Progenitor cell of endocrine pancreas (in vitro differentiated cells): ENCODE results near the gene CRY1. TPM values are rescaled to one million over a fixed set of nuclear protein-coding genes. Genes with fewer than 3 reads are reported as not detected.

Source experiments
- DNase-seq: peaks from one replicate; pipeline ENCODE4 v3.0.0; 2021; ENCODE audit warnings: low spot score; ENCODE audit not compliant: unreplicated experiment
- H3K27ac Mint-ChIP-seq: 2 replicates; pipeline ENCODE4 v1.8.0; 2021; ENCODE audit warnings: mild to moderate bottlenecking, moderate library complexity, mixed read lengths
- H3K27me3 Mint-ChIP-seq: 2 replicates; pipeline ENCODE4 v1.8.0; 2021; ENCODE audit warnings: mixed read lengths
- H3K36me3 Mint-ChIP-seq: 2 replicates; pipeline ENCODE4 v1.8.0; 2022; ENCODE audit warnings: mixed read lengths; ENCODE audit not compliant: insufficient read depth
- H3K4me1 Mint-ChIP-seq: 2 replicates; pipeline ENCODE4 v1.8.0; 2021; ENCODE audit warnings: low read depth, mixed read lengths
- H3K4me3 Mint-ChIP-seq: 2 replicates; pipeline ENCODE4 v1.8.0; 2021; ENCODE audit warnings: low read depth, mild to moderate bottlenecking, moderate library complexity, mixed read lengths
- H3K9me3 Mint-ChIP-seq: 2 replicates; pipeline ENCODE4 v1.8.0; 2021; ENCODE audit warnings: low read depth, mixed read lengths
- total RNA-seq: library from RNA; stranded (reverse); gene quantifications from 2 replicates; pipeline ENCODE4 v1.2.1, GENCODE V29; 2021
- TF ChIP-seq, protein P1 (sequence below): fragments of 200-600 bp; sonication (generic); IDR thresholded peaks from one replicate; pipeline ENCODE4 v1.5.0; 2021; ENCODE audit warnings: antibody characterized with exemption, mild to moderate bottlenecking; ENCODE audit not compliant: unreplicated experiment

The CRY1 gene
- total RNA-seq, 1 donor from 2014 or later = 26.9 TPM

DNA sequence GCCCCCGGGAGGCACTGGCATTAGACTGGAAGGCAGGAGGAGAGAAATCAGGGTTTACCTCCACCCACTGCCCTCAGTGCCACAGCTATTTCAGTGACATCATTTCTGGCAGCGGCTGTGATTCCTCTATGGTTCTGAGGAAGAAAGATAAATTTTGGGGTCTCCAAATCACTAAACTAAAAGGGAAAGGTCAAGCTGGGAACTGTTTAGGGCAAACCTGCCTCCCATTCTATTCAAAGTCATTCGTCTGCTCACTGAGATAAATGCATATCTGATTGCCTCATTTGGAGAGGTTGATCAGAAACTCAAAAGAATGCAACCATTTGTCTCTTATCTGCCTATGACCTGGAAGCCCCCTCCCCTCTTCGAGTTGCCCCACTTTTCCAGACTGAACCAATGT is 14.0 kb upstream of the CRY1 start:
- Mint-ChIP-seq H3K9me3 (no peaks in the 10 kb centered on the region), H3K36me3 (no peaks in the 10 kb centered on the region), H3K4me1 (peaks cover 7% of the 10 kb centered on the region), H3K27me3 (no peaks in the 10 kb centered on the region), H3K4me3 (no peak overlapping the region), H3K27ac (no peak overlapping the region)
- DNase-seq = no peak
- TF ChIP-seq, protein P1, sequence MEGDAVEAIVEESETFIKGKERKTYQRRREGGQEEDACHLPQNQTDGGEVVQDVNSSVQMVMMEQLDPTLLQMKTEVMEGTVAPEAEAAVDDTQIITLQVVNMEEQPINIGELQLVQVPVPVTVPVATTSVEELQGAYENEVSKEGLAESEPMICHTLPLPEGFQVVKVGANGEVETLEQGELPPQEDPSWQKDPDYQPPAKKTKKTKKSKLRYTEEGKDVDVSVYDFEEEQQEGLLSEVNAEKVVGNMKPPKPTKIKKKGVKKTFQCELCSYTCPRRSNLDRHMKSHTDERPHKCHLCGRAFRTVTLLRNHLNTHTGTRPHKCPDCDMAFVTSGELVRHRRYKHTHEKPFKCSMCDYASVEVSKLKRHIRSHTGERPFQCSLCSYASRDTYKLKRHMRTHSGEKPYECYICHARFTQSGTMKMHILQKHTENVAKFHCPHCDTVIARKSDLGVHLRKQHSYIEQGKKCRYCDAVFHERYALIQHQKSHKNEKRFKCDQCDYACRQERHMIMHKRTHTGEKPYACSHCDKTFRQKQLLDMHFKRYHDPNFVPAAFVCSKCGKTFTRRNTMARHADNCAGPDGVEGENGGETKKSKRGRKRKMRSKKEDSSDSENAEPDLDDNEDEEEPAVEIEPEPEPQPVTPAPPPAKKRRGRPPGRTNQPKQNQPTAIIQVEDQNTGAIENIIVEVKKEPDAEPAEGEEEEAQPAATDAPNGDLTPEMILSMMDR = no peak

GRCh38 chr12:107106241-107107025 is 13.1 kb upstream of the CRY1 start:
- H3K4me3 Mint-ChIP-seq = no peak overlapping the region
- H3K27me3 Mint-ChIP-seq = no peaks in the 10 kb centered on the region
- H3K9me3 Mint-ChIP-seq = no peaks in the 10 kb centered on the region
- H3K27ac Mint-ChIP-seq = no peak overlapping the region
- H3K36me3 Mint-ChIP-seq = no peaks in the 10 kb centered on the region
- peaks cover 7% of the 10 kb centered on the region for H3K4me1 Mint-ChIP-seq
- TF ChIP-seq, protein P1 = no peak
- DNase-seq = no peak

DNA sequence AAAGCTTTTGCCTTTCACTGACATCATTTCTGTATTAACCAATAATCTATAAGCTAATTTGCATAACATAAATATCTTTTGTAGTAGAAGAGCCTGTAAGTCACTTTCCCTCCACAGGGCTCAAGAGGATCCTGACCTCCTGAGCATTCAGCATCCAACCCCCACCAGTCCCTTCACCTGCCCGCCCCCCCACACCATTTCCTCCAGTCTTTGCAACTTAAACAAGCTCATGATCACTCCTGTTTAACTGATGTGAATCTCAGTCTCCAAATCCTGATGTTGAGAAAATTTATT is 12.0 kb upstream of the CRY1 start:
- H3K9me3 Mint-ChIP-seq = no peaks in the 10 kb centered on the region
- no peak overlapping the region for H3K27ac Mint-ChIP-seq
- H3K27me3 Mint-ChIP-seq = peaks cover 3% of the 10 kb centered on the region
- TF ChIP-seq, protein P1 = no peak
- H3K4me3 Mint-ChIP-seq = no peak overlapping the region
- H3K4me1 Mint-ChIP-seq = peaks cover 7% of the 10 kb centered on the region
- no peaks in the 10 kb centered on the region for H3K36me3 Mint-ChIP-seq
- DNase-seq = no peak

GRCh38 chr12:107103516-107103915 is 10.2 kb upstream of the CRY1 start:
- no peak overlapping the region for H3K27ac Mint-ChIP-seq
- TF ChIP-seq, protein P1 = no peak
- DNase-seq = no peak
- no peak overlapping the region for H3K4me3 Mint-ChIP-seq
- H3K27me3 Mint-ChIP-seq = peaks cover 3% of the 10 kb centered on the region
- no peaks in the 10 kb centered on the region for H3K36me3 Mint-ChIP-seq
- H3K4me1 Mint-ChIP-seq = peaks cover 7% of the 10 kb centered on the region
- H3K9me3 Mint-ChIP-seq = no peaks in the 10 kb centered on the region

GRCh38 chr12:107103097-107103496 is 9.7 kb upstream of the CRY1 start:
- no peak for DNase-seq
- Mint-ChIP-seq H3K9me3 (no peaks in the 10 kb centered on the region), H3K4me3 (no peak overlapping the region), H3K4me1 (peaks cover 7% of the 10 kb centered on the region), H3K36me3 (no peaks in the 10 kb centered on the region), H3K27me3 (peaks cover 3% of the 10 kb centered on the region), H3K27ac (no peak overlapping the region)
- TF ChIP-seq, protein P1 = no peak
